ENCODE measurements around the gene UFSP1. TPM values are rescaled to one million over a fixed set of nuclear protein-coding genes. Genes with fewer than 3 reads are reported as not detected.

Gene UFSP1
- total and polyA plus RNA-seq, 4 donors, result 2.3 to 4.9 (median 3.2) TPM

DNA sequence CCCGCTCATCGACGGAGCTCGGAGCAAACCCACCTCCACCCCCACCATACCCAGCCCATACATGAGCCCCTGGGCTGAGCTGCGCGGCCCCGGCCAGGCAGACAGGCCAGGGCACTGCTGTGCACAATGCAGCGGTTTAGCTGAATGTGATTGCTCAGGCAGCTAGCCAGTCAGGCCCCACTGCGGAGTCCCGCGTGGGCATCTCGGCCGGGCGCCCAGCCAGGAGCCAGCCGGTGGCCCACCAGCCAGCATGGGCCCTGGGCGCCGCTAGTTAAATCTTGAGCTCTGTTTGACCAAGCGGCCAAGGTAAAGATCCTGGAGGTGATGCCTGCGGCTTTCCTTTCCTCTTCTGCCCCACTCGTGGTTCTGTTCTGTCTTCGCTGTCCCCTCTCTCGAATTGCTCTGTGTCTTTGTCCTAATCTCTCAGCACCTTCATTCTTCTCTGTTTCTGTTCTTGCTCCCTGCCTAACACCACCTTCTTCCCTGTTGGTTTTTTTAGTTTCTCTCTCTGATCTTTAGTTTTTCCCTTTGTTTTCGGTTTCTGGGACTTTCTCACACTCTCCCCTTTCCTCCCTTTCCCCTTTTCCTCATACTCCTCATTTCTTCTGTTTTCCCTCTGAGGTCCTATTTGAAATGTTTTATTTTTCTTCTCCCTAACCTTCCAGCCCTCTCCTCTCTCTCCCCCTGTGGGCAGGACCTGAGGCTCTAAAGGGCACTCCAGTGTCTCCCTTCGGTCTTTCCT, 6.6 kb downstream of the UFSP1 start:
- H3K4me3 ChIP-seq (ENCODE audit: low read depth in 1 of 3, low read length in 3 of 3), result no peak overlapping the region
- no peak overlapping the region for H3K9ac ChIP-seq (ENCODE audit: low read depth in 1 of 2, low read length in 2 of 2)
- no peaks in the 10 kb centered on the region for H3K27me3 ChIP-seq (ENCODE audit: control insufficient read depth in 4 of 4, insufficient read depth in 4 of 4, low read length in 3 of 4)
- 96% methylated on average over 24 of the region's 24 CpGs for WGBS
- no peaks in the 10 kb centered on the region for H3K9me3 ChIP-seq (ENCODE audit: control insufficient read depth in 4 of 4, low read length in 3 of 4)
- H3K4me1 ChIP-seq (ENCODE audit: control insufficient read depth in 4 of 4, insufficient read depth in 4 of 4, low read length in 3 of 4), result peaks cover 4 to 13% (median 11%) of the 10 kb centered on the region in 4 donors
- peaks cover 29 to 70% (median 57%) of the 10 kb centered on the region in 4 donors for H3K36me3 ChIP-seq (ENCODE audit: control insufficient read depth in 4 of 4, insufficient read depth in 3 of 4, low read depth in 1 of 4, low read length in 3 of 4)
- no peak for DNase-seq (ENCODE audit: low spot score)
- no peak overlapping the region for H3K27ac ChIP-seq (ENCODE audit: low read depth in 1 of 2, low read length in 2 of 2)
- no peak for TF ChIP-seq FOXA1 (IDR thresholded peaks at IDR 0.05)

DNA sequence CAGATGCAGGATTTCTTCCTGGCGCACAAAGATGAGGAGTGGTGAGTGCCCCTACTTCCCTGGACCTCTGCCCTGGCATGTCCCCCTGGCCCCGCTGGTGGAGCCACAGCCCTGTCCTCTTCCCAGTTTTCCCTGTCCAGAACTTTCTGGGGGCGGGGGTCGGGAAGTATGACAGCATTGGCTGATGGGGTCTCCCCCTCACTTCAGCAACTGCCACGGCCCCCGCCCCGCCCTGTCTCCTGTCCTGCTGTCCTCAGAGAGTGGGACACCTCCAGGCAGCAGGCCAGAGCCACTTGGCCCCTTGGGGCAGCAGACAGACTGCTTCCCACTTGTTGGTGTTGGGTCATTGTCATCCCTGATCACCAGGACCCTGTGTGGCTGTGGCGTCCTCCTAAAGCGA, 7.3 kb downstream of the UFSP1 start:
- Histone ChIP-seq H3K4me1 (ENCODE audit: control insufficient read depth in 4 of 4, insufficient read depth in 4 of 4, low read length in 3 of 4) (peaks cover 0 to 6% (median 4%) of the 10 kb centered on the region in 4 donors), H3K4me3 (ENCODE audit: low read depth in 1 of 3, low read length in 3 of 3) (no peak overlapping the region), H3K36me3 (ENCODE audit: control insufficient read depth in 4 of 4, insufficient read depth in 3 of 4, low read depth in 1 of 4, low read length in 3 of 4) (peaks cover 29 to 67% (median 53%) of the 10 kb centered on the region in 4 donors), H3K27ac (ENCODE audit: low read depth in 1 of 2, low read length in 2 of 2) (no peak overlapping the region), H3K9ac (ENCODE audit: low read depth in 1 of 2, low read length in 2 of 2) (no peak overlapping the region), H3K9me3 (ENCODE audit: control insufficient read depth in 4 of 4, low read length in 3 of 4) (no peaks in the 10 kb centered on the region), H3K27me3 (ENCODE audit: control insufficient read depth in 4 of 4, insufficient read depth in 4 of 4, low read length in 3 of 4) (no peaks in the 10 kb centered on the region)
- WGBS, result 96% methylated on average over 9 of the region's 9 CpGs
- TF ChIP-seq YY1 (IDR thresholded peaks at IDR 0.05) (no peak), JUND (IDR thresholded peaks at IDR 0.05) (no peak), RAD21 (IDR thresholded peaks at IDR 0.05) (no peak), NR2F2 (IDR thresholded peaks at IDR 0.05) (no peak), RXRA (IDR thresholded peaks at IDR 0.05) (no peak), GABPA (IDR thresholded peaks at IDR 0.05 in 1 of 2, conservative IDR thresholded peaks at IDR 0.05 in 1 of 2) (no peak), TAF1 (conservative IDR thresholded peaks at IDR 0.05) (no peak), FOXA1 (IDR thresholded peaks at IDR 0.05) (no peak)
- TF ChIP-seq, protein P1, sequence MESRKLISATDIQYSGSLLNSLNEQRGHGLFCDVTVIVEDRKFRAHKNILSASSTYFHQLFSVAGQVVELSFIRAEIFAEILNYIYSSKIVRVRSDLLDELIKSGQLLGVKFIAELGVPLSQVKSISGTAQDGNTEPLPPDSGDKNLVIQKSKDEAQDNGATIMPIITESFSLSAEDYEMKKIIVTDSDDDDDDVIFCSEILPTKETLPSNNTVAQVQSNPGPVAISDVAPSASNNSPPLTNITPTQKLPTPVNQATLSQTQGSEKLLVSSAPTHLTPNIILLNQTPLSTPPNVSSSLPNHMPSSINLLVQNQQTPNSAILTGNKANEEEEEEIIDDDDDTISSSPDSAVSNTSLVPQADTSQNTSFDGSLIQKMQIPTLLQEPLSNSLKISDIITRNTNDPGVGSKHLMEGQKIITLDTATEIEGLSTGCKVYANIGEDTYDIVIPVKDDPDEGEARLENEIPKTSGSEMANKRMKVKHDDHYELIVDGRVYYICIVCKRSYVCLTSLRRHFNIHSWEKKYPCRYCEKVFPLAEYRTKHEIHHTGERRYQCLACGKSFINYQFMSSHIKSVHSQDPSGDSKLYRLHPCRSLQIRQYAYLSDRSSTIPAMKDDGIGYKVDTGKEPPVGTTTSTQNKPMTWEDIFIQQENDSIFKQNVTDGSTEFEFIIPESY (IDR thresholded peaks at IDR 0.05), result no peak
- TF ChIP-seq, protein P2, sequence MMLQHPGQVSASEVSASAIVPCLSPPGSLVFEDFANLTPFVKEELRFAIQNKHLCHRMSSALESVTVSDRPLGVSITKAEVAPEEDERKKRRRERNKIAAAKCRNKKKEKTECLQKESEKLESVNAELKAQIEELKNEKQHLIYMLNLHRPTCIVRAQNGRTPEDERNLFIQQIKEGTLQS (IDR thresholded peaks at IDR 0.05), result no peak
- TF ChIP-seq, protein P3, sequence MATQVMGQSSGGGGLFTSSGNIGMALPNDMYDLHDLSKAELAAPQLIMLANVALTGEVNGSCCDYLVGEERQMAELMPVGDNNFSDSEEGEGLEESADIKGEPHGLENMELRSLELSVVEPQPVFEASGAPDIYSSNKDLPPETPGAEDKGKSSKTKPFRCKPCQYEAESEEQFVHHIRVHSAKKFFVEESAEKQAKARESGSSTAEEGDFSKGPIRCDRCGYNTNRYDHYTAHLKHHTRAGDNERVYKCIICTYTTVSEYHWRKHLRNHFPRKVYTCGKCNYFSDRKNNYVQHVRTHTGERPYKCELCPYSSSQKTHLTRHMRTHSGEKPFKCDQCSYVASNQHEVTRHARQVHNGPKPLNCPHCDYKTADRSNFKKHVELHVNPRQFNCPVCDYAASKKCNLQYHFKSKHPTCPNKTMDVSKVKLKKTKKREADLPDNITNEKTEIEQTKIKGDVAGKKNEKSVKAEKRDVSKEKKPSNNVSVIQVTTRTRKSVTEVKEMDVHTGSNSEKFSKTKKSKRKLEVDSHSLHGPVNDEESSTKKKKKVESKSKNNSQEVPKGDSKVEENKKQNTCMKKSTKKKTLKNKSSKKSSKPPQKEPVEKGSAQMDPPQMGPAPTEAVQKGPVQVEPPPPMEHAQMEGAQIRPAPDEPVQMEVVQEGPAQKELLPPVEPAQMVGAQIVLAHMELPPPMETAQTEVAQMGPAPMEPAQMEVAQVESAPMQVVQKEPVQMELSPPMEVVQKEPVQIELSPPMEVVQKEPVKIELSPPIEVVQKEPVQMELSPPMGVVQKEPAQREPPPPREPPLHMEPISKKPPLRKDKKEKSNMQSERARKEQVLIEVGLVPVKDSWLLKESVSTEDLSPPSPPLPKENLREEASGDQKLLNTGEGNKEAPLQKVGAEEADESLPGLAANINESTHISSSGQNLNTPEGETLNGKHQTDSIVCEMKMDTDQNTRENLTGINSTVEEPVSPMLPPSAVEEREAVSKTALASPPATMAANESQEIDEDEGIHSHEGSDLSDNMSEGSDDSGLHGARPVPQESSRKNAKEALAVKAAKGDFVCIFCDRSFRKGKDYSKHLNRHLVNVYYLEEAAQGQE (IDR thresholded peaks at IDR 0.05), result no peak
- TF ChIP-seq, protein P4, sequence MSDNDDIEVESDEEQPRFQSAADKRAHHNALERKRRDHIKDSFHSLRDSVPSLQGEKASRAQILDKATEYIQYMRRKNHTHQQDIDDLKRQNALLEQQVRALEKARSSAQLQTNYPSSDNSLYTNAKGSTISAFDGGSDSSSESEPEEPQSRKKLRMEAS (IDR thresholded peaks at IDR 0.05), result no peak
- no peak for DNase-seq (ENCODE audit: low spot score)
